GM04503 (cell line): Measurements from ENCODE around the gene TTLL8.

ENCODE experiments used
- DNase-seq: peaks from one replicate; pipeline ENCODE4 v3.0.0-alpha.2; 2012; ENCODE audit warnings: low read depth

TTLL8 gene

GRCh38 chr22:50061141-50061823 is 3.2 kb upstream of the TTLL8 start:
- DNase-seq: no peak

- no peak for DNase-seq
Measured at GRCh38 chr22:50060441-50061140, 2.5 kb upstream of the TTLL8 start.

- DNase-seq: no peak
Measured at GRCh38 chr22:50059881-50060262, 1.8 kb upstream of the TTLL8 start.

- no peak for DNase-seq
Measured at GRCh38 chr22:50058906-50059880, 1.1 kb upstream of the TTLL8 start.

- no peak for DNase-seq
Measured at GRCh38 chr22:50057278-50058060, 629 bp downstream of the TTLL8 start.

GRCh38 chr22:50056214-50056972 is 1.7 kb downstream of the TTLL8 start:
- DNase-seq: no peak

GRCh38 chr22:50053861-50054260 is 4.2 kb downstream of the TTLL8 start:
- no peak for DNase-seq

GRCh38 chr22:50051930-50052329 is 6.2 kb downstream of the TTLL8 start:
- DNase-seq: no peak

GRCh38 chr22:50049299-50050195 is 8.6 kb downstream of the TTLL8 start:
- no peak for DNase-seq

GRCh38 chr22:50048836-50049235 is 9.3 kb downstream of the TTLL8 start:
- no peak for DNase-seq

GRCh38 chr22:50048061-50048765 is 9.9 kb downstream of the TTLL8 start:
- no peak for DNase-seq

GRCh38 chr22:50047346-50047745 is 10.8 kb downstream of the TTLL8 start:
- no peak for DNase-seq

GRCh38 chr22:50046481-50047245 is 11.4 kb downstream of the TTLL8 start:
- DNase-seq: no peak

- no peak for DNase-seq
Measured at GRCh38 chr22:50046019-50046415, 12.1 kb downstream of the TTLL8 start.

GRCh38 chr22:50045211-50046018 is 12.7 kb downstream of the TTLL8 start:
- no peak for DNase-seq

- DNase-seq: no peak
Measured at GRCh38 chr22:50044485-50045118, 13.5 kb downstream of the TTLL8 start.

- DNase-seq: no peak
Measured at GRCh38 chr22:50041361-50042065, 16.6 kb downstream of the TTLL8 start.
